ENCODE measurements around the gene SIL1. TPM values are rescaled to one million over a fixed set of nuclear protein-coding genes. Genes with fewer than 3 reads are reported as not detected.

The SIL1 gene
- total and polyA plus RNA-seq, 2 of the 13 experiments (the other 11 are each of a cell fraction or from before 2014, with no cell fraction given): 26.0 to 30.0 TPM

DNA sequence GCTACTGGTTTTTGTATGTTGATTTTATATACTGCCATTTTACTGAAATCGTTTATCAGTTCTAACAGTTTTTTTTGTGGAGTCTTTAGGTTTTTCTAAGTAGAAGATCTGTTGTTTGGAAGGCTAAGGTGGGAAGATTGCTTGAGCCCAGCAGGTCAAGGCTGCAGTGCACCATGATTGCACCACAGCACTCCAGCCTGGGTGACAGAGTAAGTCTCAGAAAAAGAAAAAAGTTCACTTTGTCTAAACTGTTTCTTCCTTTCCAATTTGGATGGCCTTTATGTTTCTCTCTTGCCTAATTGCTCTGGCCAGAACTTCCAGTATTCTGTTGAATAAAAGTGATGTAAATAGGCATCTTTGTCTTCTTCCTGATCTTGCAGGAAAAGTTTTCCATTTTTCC, 198.5 kb downstream of the SIL1 start:
- H3K36me3 ChIP-seq (replicated peaks in 1 of 2; ENCODE audit: control insufficient read depth in 1 of 2, insufficient read depth in 2 of 2, low read length in 2 of 2): no peaks in the 10 kb centered on the region
- ATAC-seq: no peak
- H3K9ac ChIP-seq (ENCODE audit: insufficient read depth, low read depth, low read length): no peak overlapping the region
- no peaks in the 10 kb centered on the region for H3K27me3 ChIP-seq (ENCODE audit: control insufficient read depth in 1 of 2, insufficient read depth in 2 of 2, low read length in 2 of 2)
- 82% methylated on average over 1 of the region's 1 CpG for WGBS (ENCODE audit: low lambda C conversion rate)
- ChIA-PET CTCF (ENCODE audit: low intra/inter-chr PET ratio, low total read pairs) (no interaction called here), POLR2A (no interaction called here)
- no peaks in the 10 kb centered on the region for H3K4me1 ChIP-seq (ENCODE audit: insufficient read depth, low read length)
- no peak for FAIRE-seq
- no TSS peak for BruUV-seq (replicated peaks)
- in situ Hi-C loops (cut with HindIII; ENCODE audit: extremely low pct_ligation_motif_present, low pct_unique_long_range_greater_than_20kb) (no loop called here), intact Hi-C loops (cut with micrococcal nuclease; ENCODE audit: unreplicated experiment) (no loop called here)
- H3K4me2 ChIP-seq (ENCODE audit: low read depth, low read length): no peak overlapping the region
- no peak overlapping the region for H3K27ac ChIP-seq (ENCODE audit: extremely low read length, insufficient read depth, low read length)
- no peaks in the 10 kb centered on the region for H4K20me1 ChIP-seq (ENCODE audit: insufficient read depth, low read length)
- no peaks in the 10 kb centered on the region for H3K9me3 ChIP-seq (ENCODE audit: low read length)
- H3K4me3 ChIP-seq (replicated peaks in 1 of 3; ENCODE audit: insufficient read depth in 1 of 3, low read depth in 2 of 3, low read length in 3 of 3): no peak overlapping the region
- DNase-seq (ENCODE audit: low spot score): no peak
- no peak overlapping the region for H2AFZ ChIP-seq (ENCODE audit: low read length)
- H3K79me2 ChIP-seq (ENCODE audit: insufficient read depth, low read length): no peaks in the 10 kb centered on the region
- TF ChIP-seq ZNF235 (CRISPR knock-in tag; IDR thresholded peaks at IDR 0.05; ENCODE audit: borderline replicate concordance) (no peak), RFX1 (IDR thresholded peaks at IDR 0.05) (no peak), CEBPG (CRISPR knock-in tag; IDR thresholded peaks at IDR 0.05) (no peak), NCOR1 (IDR thresholded peaks at IDR 0.05; ENCODE audit: borderline replicate concordance, low read length) (no peak), ZNF790 (CRISPR knock-in tag; IDR thresholded peaks at IDR 0.05; ENCODE audit: borderline replicate concordance) (no peak), SP140L (CRISPR knock-in tag; IDR thresholded peaks at IDR 0.05; ENCODE audit: borderline replicate concordance) (no peak), NFE2L1 (CRISPR knock-in tag; IDR thresholded peaks at IDR 0.05; ENCODE audit: borderline replicate concordance) (no peak), SRF (IDR thresholded peaks at IDR 0.05; ENCODE audit: low read depth, low read length) (no peak), POLR2AphosphoS2 (IDR thresholded peaks at IDR 0.05; ENCODE audit: low read depth, low read length) (no peak), ZNF451 (CRISPR knock-in tag; IDR thresholded peaks at IDR 0.05) (no peak), TBX3 (IDR thresholded peaks at IDR 0.05; ENCODE audit: borderline replicate concordance) (no peak), ZNF263 (CRISPR knock-in tag; IDR thresholded peaks at IDR 0.05) (no peak), SATB2 (CRISPR knock-in tag; IDR thresholded peaks at IDR 0.05) (no peak)
- TF ChIP-seq, protein P1, sequence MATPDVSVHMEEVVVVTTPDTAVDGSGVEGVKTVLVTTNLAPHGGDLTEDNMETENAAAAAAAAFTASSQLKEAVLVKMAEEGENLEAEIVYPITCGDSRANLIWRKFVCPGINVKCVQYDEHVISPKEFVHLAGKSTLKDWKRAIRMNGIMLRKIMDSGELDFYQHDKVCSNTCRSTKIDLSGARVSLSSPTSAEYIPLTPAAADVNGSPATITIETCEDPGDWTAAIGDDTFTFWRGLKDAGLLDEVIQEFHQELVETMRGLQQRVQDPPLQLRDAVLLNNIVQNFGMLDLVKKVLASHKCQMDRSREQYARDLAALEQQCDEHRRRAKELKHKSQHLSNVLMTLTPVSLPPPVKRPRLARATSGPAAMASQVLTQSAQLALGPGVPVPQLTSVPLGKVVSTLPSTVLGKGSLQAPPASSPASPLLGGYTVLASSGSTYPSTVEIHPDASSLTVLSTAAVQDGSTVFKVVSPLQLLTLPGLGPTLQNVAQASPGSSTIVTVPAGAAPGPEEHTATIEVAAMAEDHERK (CRISPR knock-in tag; IDR thresholded peaks at IDR 0.05; ENCODE audit: low read depth): no peak
- TF ChIP-seq, protein P2, sequence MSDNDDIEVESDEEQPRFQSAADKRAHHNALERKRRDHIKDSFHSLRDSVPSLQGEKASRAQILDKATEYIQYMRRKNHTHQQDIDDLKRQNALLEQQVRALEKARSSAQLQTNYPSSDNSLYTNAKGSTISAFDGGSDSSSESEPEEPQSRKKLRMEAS (IDR thresholded peaks at IDR 0.05): no peak
- TF ChIP-seq, protein P3, sequence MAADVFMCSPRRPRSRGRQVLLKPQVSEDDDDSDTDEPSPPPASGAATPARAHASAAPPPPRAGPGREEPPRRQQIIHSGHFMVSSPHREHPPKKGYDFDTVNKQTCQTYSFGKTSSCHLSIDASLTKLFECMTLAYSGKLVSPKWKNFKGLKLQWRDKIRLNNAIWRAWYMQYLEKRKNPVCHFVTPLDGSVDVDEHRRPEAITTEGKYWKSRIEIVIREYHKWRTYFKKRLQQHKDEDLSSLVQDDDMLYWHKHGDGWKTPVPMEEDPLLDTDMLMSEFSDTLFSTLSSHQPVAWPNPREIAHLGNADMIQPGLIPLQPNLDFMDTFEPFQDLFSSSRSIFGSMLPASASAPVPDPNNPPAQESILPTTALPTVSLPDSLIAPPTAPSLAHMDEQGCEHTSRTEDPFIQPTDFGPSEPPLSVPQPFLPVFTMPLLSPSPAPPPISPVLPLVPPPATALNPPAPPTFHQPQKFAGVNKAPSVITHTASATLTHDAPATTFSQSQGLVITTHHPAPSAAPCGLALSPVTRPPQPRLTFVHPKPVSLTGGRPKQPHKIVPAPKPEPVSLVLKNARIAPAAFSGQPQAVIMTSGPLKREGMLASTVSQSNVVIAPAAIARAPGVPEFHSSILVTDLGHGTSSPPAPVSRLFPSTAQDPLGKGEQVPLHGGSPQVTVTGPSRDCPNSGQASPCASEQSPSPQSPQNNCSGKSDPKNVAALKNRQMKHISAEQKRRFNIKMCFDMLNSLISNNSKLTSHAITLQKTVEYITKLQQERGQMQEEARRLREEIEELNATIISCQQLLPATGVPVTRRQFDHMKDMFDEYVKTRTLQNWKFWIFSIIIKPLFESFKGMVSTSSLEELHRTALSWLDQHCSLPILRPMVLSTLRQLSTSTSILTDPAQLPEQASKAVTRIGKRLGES (CRISPR knock-in tag; IDR thresholded peaks at IDR 0.05; ENCODE audit: borderline replicate concordance): no peak
- TF ChIP-seq, protein P4, sequence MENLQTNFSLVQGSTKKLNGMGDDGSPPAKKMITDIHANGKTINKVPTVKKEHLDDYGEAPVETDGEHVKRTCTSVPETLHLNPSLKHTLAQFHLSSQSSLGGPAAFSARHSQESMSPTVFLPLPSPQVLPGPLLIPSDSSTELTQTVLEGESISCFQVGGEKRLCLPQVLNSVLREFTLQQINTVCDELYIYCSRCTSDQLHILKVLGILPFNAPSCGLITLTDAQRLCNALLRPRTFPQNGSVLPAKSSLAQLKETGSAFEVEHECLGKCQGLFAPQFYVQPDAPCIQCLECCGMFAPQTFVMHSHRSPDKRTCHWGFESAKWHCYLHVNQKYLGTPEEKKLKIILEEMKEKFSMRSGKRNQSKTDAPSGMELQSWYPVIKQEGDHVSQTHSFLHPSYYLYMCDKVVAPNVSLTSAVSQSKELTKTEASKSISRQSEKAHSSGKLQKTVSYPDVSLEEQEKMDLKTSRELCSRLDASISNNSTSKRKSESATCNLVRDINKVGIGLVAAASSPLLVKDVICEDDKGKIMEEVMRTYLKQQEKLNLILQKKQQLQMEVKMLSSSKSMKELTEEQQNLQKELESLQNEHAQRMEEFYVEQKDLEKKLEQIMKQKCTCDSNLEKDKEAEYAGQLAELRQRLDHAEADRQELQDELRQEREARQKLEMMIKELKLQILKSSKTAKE (CRISPR knock-in tag; IDR thresholded peaks at IDR 0.05; ENCODE audit: borderline replicate concordance): no peak
- TF ChIP-seq, protein P5, sequence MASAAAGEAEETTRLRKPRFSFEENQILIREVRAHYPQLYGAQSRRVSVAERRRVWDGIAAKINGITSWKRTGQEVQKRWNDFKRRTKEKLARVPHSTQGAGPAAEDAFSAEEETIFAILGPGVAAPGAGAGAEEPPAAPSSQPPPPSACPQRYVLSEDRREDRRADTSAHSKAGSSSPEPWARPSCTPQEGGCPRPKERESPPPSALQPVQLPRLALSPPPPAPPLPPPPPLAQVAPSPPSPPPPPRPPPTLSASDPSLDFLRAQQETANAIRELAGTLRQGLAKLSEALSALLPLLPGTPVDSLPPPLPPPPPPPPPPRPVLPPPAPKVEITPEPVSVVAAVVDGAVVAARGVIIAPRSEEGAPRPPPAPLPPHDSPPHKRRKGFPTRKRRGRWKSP (CRISPR knock-in tag; IDR thresholded peaks at IDR 0.05): no peak
